Mucosa of rectum (tissue), 2 donors: ENCODE results near the gene JAZF1.
A peak's percentile ranks its signal among the peaks of the same experiment; 100 is the strongest.

Experiments used
- H3K27ac ChIP-seq, 2 donors: one replicate each; pipeline ENCODE4 v1.7.0; 2013; ENCODE audit warnings: inconsistent platforms in 2 of 2, low read depth in 2 of 2, low read length in 2 of 2
- H3K27me3 ChIP-seq, 2 donors: one replicate each; pipeline ENCODE4 v1.7.0; 2013; ENCODE audit warnings: low read length in 2 of 2; ENCODE audit not compliant: control insufficient read depth in 2 of 2, insufficient read depth in 2 of 2
- H3K36me3 ChIP-seq, 2 donors: one replicate each; pipeline ENCODE4 v1.7.0; 2013; ENCODE audit warnings: low read length in 2 of 2; ENCODE audit not compliant: control insufficient read depth in 2 of 2, insufficient read depth in 2 of 2
- H3K4me1 ChIP-seq, 2 donors: one replicate each; pipeline ENCODE4 v1.7.0; 2013; ENCODE audit warnings: low read length in 2 of 2, mild to moderate bottlenecking in 1 of 2; ENCODE audit not compliant: control insufficient read depth in 2 of 2, insufficient read depth in 2 of 2
- H3K4me3 ChIP-seq, 2 donors: one replicate each; pipeline ENCODE4 v1.7.0; 2013; ENCODE audit warnings: low read length in 2 of 2
- H3K9ac ChIP-seq, 2 donors: one replicate each; pipeline ENCODE4 v1.7.0; 2013; ENCODE audit warnings: low read length in 2 of 2, low read depth in 1 of 2, mild to moderate bottlenecking in 1 of 2
- H3K9me3 ChIP-seq, 2 donors: one replicate each; pipeline ENCODE4 v1.7.0; 2013; ENCODE audit warnings: low read length in 2 of 2; ENCODE audit not compliant: control insufficient read depth in 2 of 2
- donor health status: healthy.
- donor health status: Normal muscosa, but diverticular disease.

Gene JAZF1

DNA sequence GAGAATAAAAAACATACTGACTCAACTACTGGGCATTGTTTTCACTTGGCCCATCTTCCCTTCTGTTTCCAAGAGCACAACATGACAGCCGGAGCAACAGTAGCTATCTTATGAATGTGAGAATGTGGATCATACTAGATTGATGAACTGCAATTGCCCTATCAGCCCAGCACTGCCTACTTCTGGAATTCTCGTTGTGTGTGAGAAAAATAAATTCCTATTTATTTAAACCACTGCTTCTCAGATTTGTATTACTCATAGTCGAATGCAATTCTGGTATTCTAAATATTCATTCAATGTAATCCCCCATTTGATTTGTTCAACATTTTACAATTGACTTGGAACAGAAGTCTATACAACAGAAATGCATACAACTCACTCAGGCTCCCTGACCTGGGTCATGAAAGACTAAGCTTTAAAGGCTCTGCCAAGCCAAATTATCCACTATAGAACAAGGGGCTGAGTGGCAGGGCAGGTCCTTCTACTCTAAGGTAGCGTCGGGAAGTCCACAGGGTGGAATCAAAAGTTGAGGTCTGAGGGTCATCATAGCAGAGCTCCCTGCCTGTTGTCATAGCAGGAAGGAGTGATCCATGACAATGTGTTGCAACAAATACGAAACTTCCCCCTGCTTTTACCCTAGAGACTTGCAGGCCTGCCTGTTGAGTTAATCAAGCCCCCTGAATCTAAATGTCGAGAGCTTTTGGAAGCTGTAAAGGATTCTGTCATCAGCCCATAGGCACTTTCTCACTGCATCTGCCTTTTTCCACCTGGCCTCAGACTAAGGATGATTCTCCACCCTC lies 12.4 kb upstream of the JAZF1 start:
- no peaks in the 10 kb centered on the region for H3K36me3 ChIP-seq
- peaks cover 0 to 3% of the 10 kb centered on the region in 2 donors for H3K27me3 ChIP-seq
- H3K9ac ChIP-seq = no peak overlapping the region
- H3K4me1 ChIP-seq = no peaks in the 10 kb centered on the region
- no peaks in the 10 kb centered on the region for H3K9me3 ChIP-seq
- H3K27ac ChIP-seq = no peak overlapping the region
- H3K4me3 ChIP-seq = no peak overlapping the region

DNA sequence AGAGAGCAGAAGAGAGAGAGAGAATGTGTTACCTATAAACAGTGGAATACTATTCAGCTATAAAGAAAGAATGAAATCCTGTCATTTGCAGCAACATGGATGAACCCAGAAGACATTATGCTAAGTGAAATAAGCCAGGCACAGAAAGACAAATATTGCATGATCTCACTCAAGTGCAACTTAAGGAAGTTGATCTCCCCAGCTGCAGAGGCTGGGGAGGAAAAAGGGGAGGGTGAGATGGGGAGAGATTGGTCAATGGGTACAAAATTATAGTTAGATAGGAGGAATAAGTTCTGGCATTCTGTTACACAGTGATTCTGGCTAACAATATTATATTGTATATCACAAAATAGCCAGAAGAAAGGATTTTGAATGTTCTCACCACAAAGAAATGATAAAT lies 11.2 kb upstream of the JAZF1 start:
- Histone ChIP-seq H3K27me3 (peaks cover 0 to 3% of the 10 kb centered on the region in 2 donors), H3K4me3 (no peak overlapping the region), H3K36me3 (no peaks in the 10 kb centered on the region), H3K9me3 (no peaks in the 10 kb centered on the region), H3K27ac (no peak overlapping the region), H3K4me1 (no peaks in the 10 kb centered on the region), H3K9ac (no peak overlapping the region)

DNA sequence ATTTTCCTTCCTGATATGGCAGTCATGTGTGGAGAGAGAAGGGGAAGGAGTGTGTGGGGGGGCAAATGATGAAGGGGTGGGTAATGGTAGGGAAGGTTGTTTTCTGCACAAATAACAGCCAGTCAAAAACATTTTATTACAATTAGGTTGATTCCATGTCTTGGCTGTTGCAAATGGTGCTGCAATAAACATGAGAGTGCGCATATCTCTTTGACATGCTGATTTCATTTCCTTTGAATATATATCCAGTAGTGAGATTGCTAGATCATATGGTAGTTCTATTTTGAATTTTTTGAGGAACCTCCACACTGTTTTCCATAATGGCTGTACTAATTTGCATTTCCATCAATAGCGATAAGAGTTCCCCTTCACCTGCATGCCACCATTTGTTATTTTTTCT lies 10.6 kb upstream of the JAZF1 start:
- no peaks in the 10 kb centered on the region for H3K9me3 ChIP-seq
- H3K9ac ChIP-seq = no peak overlapping the region
- H3K27ac ChIP-seq = no peak overlapping the region
- no peak overlapping the region for H3K4me3 ChIP-seq
- no peaks in the 10 kb centered on the region for H3K36me3 ChIP-seq
- H3K27me3 ChIP-seq = peaks cover 0 to 3% of the 10 kb centered on the region in 2 donors
- no peaks in the 10 kb centered on the region for H3K4me1 ChIP-seq

DNA sequence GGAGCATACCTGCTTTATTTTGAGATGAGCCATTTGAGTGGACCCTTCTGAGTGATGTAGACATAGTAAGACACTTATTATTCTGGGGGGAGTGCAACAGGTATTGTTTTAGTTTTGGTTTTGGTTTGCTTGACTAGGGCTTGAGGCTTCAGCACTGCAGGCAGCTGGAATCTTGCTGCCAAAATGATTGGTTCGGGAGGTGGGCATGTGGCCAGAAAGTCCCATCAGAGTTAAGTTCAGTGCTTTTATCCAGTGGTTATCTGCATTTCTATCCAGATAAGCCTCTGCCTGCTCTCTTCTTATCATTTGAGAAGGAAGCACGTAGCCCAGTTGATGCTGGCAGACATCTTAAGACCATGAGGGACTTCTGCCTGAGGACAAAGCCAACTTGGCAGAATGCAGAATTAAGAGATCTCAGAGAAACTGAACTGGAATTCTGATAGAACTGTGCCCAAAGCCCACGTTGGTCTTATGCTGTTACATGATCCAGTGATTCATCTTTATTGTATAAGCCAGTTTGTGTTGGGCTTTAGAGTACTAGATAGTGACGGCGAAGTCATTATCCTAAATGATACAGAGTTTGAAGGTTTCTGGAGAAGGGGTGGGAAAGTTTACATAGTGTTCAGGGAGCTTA lies 9.6 kb upstream of the JAZF1 start:
- Histone ChIP-seq H3K4me3 (no peak overlapping the region), H3K9me3 (no peaks in the 10 kb centered on the region), H3K27me3 (peaks cover 0 to under 1% of the 10 kb centered on the region in 2 donors), H3K4me1 (no peaks in the 10 kb centered on the region), H3K36me3 (no peaks in the 10 kb centered on the region), H3K9ac (no peak overlapping the region), H3K27ac (no peak overlapping the region)

DNA sequence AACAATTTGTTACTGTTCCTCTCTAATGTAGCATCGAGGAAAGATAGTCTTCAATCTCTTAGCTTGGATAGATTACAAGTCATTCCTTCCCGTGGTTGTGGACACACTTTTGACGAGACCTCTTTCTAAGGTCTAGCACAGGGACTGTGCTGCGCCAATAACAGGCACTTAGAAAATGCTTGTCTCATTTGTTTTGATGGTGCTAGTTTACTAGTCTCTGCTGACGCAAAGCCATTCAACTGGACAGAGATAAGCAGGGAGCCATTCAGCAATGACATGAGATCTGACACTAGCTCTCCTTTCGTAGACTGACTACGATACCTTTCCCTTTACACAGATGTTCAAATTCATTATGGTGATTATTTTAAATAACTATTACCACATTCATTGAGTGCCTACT lies 6.4 kb upstream of the JAZF1 start:
- H3K9me3 ChIP-seq = no peaks in the 10 kb centered on the region
- no peak overlapping the region for H3K27ac ChIP-seq
- no peaks in the 10 kb centered on the region for H3K4me1 ChIP-seq
- H3K9ac ChIP-seq = no peak overlapping the region
- no peaks in the 10 kb centered on the region for H3K36me3 ChIP-seq
- H3K4me3 ChIP-seq = no peak overlapping the region
- H3K27me3 ChIP-seq = no peaks in the 10 kb centered on the region

DNA sequence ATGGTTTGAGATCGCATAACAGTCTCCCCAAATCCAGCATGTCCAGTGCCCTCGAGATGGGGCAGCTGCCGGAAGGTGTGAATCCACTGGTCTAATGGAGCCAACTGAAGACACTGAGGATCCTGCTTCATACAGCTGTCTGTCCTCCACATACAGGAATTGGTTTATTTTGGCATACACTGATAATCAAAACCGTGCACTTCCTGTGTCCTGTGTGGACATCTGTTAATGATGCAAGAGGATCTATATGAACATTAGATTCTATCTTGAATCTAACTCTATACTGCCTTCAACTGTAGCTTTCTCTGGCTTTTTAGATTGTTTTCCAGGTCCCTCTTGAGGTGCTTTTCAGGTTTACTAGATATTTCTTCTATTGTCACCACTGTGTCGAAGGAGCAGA lies 3.0 kb upstream of the JAZF1 start:
- Histone ChIP-seq H3K4me3 (no peak overlapping the region), H3K36me3 (no peaks in the 10 kb centered on the region), H3K4me1 (no peaks in the 10 kb centered on the region), H3K9ac (no peak overlapping the region), H3K27me3 (peaks cover 0 to 2% of the 10 kb centered on the region in 2 donors), H3K27ac (no peak overlapping the region), H3K9me3 (no peaks in the 10 kb centered on the region)

DNA sequence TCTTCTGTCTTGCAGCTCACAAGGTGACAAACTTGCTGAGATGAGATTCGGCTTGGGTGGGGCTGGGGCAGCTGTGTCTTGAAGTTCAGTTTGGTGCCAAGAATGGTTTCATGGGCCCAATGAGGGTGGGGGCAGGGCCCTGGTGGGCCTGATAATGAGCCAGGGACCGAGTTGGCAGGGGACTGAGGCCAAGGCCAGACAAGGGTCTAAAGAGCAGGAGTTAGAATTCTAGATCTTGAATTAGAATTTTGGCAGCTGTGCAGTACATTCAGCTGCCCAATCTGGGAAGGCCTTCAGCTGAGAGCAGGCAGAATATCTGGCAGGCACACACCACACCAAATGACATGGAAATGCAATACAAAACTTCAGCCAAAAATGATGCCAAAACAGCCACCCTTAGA lies 1.5 kb upstream of the JAZF1 start:
- no peak overlapping the region for H3K9ac ChIP-seq
- H3K27ac ChIP-seq = no peak overlapping the region
- no peaks in the 10 kb centered on the region for H3K4me1 ChIP-seq
- H3K27me3 ChIP-seq = peaks cover 0 to 2% of the 10 kb centered on the region in 2 donors
- H3K4me3 ChIP-seq = no peak overlapping the region
- no peaks in the 10 kb centered on the region for H3K9me3 ChIP-seq
- no peaks in the 10 kb centered on the region for H3K36me3 ChIP-seq

DNA sequence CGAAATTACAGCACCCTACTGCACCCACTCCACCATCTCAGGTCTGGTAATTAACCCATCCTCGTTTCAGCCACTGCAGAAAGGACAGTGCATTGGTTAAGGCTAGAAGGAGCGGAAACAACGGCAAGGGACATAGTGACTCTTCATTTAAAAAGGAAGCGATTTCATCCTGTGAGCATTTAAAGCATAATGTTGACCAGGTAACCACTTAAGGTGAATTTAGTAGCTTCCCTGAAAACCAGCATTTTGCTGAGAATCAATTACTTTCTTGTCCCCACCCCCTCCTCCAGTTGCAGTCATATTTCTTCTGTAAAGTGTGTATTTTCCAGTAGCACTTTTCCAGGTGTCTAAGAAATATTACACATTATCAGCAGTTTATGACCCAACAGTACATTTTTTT lies 821 bp upstream of the JAZF1 start:
- H3K9me3 ChIP-seq = no peaks in the 10 kb centered on the region
- no peak overlapping the region for H3K4me3 ChIP-seq
- no peak overlapping the region for H3K27ac ChIP-seq
- no peak overlapping the region for H3K9ac ChIP-seq
- H3K4me1 ChIP-seq = no peaks in the 10 kb centered on the region
- no peaks in the 10 kb centered on the region for H3K36me3 ChIP-seq
- peaks cover 0 to 2% of the 10 kb centered on the region in 2 donors for H3K27me3 ChIP-seq

DNA sequence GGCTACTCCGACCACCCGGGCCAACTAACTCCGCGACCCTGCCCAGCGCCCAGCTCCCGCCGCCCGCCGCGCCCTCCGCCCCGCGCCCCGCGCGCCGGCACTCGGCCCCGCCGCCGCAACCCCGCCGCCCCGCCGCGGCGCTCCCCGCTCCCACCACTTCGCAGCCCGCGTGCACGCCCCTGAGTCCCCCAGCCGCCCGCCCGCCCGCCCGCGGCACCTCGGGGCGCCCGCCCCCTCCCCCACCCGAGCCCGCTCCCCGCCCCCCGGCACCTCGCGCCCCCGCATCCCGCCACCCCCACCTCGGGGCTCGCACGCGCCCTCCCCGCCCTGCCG lies 598 bp downstream of the JAZF1 start:
- Histone ChIP-seq H3K9me3 (no peaks in the 10 kb centered on the region), H3K4me1 (no peaks in the 10 kb centered on the region), H3K27ac (no peak overlapping the region), H3K9ac (no peak overlapping the region), H3K36me3 (no peaks in the 10 kb centered on the region), H3K27me3 (peaks cover 0 to 2% of the 10 kb centered on the region in 2 donors), H3K4me3 (peak overlapping the region in 1 of 2 donors; percentile 65)

DNA sequence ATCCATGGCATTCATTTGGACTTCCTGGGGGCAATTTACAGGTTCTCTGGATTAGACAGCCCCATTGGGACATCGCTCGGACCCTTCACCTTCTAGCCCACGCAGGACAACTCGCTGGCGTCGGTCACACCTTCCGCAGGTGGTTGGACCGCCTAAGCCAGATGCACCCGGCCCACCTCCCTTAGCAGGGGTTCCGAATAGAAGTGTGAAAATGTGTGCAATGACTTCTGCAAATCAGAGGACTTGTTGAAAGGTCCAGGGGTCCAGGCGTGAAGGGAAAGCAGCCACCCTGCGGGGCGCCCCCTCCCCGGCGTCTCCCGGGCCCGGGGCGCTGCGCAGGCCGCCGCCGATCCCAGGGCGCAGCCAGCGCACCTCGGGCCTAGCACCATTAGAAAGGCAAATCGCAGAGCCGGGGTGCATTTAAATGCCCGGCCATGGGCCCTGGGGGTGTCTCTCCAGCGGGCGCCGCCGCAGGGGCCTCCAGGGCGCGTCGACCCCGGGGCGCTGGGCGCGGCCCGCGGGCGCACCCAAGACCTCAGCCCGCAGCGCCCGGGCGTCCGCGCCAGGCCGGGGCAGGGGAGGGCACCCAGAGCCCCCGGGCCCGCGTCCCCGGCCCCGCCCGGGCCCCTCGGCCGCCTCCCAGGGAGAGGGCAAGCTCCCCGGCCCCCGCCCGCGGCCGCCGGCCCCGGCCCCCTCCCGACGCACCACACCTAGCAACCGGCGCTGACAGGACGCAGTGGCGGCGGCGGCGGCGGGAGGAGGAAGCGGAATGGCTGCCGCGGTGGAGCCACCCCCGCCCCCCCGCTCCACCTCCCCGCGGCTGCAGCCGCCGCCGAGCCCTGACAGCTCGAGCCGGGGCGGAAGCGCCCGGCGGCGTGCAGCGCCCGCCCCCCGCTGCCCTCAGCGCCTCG lies 1.2 kb downstream of the JAZF1 start:
- Histone ChIP-seq H3K9ac (peak overlapping the region; percentile 34 to 62), H3K4me1 (no peaks in the 10 kb centered on the region), H3K27ac (peak overlapping the region in 1 of 2 donors; percentile 27), H3K9me3 (no peaks in the 10 kb centered on the region), H3K36me3 (no peaks in the 10 kb centered on the region), H3K27me3 (peaks cover 0 to 2% of the 10 kb centered on the region in 2 donors), H3K4me3 (peak overlapping the region; percentile 60 to 76)
